Measurements from ENCODE around the gene PNPLA3.

The PNPLA3 gene

GRCh38 chr22:43921370-43921769 lies 2.2 kb upstream of the PNPLA3 start:
- DNase-seq = peak in 32 of 56 donors; percentile 3 to 89 (median 26)

DNA sequence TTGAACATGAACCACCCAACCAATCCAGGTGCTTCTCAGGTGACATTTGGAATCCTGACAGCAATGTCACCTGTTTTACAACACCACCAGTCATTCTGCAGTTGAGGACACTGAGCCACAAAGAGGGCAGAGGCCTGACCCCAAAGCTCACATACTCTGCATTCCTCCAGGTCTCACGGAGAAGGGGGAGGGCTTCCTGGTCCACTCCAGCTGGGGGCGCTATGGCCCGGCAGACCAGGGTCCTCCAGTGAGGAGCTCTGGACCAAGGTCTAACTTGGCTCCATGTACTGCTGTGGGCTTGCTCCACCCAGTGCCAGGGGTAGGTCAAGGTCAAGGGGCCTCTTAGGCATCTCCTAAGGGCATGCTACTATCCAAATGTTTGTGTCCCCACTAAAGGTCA lies 1.5 kb upstream of the PNPLA3 start:
- no peak for DNase-seq

DNA sequence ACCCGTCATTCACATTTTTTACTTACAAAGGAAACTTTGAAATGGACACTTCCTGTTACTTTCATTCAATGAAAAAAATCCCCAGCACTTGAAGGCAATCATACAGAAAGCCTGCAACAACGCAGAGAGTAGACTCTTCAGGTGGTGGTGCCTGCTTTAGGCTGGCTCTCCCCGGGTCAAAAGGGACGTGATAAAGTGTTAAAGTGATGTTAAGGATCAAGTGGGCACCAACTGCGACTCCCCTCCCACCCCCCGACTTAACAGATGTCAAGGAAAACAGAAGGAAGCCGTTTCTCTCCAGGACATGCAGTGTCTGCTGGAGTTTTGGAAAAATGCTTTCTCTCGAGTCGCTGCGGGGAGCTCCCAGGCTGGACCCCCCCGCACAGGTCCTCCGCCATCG lies 414 bp upstream of the PNPLA3 start:
- DNase-seq = no peak

DNA sequence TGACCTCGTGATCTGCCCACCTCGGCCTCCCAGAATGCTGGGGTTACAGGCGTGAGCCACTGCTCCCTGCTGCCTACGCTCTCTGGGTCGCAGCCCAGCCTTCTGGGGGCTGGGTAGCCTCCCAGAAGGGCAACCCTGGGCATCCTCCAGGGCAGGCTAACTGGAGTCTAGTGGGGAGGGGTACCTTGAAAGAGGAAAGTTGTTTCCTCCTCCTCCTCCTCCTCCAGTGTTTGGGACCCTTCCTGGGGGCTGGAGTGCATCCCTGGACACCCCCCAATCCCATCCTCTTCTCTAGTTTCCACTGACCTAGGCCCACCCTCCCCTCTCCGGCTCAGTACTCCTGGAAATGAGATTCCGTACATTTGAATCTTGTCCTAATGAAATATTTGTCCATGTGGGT lies 1.3 kb downstream of the PNPLA3 start:
- no peak for DNase-seq

DNA sequence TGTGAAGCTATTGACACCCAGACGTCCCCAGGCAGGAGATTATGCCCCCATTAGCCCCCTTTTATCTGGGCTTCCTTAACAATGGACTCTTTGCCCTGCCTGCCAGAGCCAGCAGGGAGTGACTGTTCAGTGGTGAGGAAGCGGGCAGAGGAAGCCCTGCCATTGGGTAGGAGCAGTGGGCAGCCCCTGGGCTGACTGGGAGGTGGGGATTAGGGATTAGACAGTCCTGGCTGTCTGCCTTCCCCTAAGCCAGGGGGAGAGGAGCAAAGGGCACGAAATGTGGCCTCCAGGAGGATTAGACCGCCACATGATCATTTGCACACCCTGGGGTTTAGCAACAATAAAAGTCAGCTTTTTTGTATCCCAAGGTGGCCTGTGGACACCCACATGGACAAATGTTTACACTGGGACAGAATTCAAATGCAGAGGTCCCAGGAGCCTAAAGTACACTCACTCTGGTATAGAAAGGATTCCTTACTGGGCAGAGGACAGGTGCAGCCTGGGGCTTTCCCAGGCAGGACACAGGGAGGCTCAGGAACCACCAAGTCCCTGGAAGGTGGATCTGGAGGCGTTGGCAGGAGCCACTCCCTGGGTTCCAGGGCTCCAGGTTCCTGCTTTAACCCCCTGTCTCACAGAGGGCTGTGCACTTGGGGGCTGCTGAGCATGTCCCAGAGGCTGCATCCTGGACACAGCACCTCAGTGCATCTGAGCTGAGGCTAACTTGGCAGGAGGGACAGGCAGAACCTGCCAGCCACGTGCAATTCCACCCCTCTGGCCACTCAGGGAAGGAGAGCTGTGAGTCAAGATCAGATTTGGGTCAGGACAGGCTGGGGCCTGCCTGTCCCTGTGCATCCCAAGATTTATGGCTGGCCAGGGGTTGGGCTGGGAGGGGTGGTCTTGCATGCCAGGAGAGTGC lies 2.1 kb downstream of the PNPLA3 start:
- no peak for DNase-seq

- DNase-seq = no peak
These were observed 2.7 kb downstream of the PNPLA3 start for GRCh38 chr22:43926349-43926710.

DNA sequence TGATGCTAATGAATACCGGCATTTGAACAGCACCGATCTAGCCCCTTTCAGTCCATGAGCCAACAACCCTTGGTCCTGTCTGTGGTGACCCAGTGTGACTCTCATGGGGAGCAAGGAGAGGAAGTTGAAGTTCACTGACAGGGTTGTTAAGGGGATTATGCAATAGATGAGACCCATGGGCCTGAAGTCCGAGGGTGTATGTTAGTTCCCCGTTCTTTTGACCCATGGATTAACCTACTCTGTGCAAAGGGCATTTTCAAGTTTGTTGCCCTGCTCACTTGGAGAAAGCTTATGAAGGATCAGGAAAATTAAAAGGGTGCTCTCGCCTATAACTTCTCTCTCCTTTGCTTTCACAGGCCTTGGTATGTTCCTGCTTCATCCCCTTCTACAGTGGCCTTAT lies 4.9 kb downstream of the PNPLA3 start:
- no peak for DNase-seq

DNA sequence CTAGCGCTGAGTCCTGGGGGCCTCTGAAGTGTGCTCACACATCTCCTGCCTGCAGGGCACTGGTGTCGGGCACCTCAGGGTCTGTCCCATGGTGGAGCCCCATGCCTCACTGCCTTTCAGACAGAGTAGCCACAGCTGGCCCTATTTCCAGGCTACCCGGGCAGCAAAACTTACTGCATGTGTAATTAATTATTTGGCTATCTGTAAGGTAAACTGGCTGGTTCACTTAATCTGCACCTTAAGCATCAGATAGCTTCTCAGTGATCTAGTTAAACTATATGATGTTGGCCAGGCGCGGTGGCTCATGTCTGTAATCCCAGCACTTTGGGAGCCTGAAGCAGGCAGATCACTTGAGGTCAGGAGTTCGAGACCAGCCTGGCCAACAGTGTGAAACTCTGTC lies 5.3 kb downstream of the PNPLA3 start:
- no peak for DNase-seq

- no peak for DNase-seq
These were observed 8.2 kb downstream of the PNPLA3 start for GRCh38 chr22:43931771-43932170.

DNA sequence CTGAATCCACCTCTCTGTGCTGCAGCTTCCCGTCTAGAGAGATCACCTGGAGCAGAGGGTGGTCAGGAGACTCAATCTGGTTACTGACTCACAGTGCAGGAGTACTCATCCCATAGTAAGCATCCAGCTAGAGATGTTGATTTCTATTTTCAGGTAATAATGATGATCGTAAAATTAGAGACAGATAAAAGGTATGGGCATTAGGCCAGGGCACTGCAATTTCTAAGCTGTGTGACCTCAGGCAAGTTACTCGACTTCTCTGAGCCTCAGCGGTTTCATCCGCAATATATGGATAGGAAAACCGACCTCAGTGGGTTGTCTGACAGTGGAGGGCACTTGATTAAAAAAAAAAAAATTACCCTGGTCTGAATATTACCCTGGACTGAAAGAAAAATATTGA lies 17.8 kb downstream of the PNPLA3 start:
- no peak for DNase-seq

GRCh38 chr22:43944670-43945430 lies 21.2 kb downstream of the PNPLA3 start:
- no peak for DNase-seq

DNA sequence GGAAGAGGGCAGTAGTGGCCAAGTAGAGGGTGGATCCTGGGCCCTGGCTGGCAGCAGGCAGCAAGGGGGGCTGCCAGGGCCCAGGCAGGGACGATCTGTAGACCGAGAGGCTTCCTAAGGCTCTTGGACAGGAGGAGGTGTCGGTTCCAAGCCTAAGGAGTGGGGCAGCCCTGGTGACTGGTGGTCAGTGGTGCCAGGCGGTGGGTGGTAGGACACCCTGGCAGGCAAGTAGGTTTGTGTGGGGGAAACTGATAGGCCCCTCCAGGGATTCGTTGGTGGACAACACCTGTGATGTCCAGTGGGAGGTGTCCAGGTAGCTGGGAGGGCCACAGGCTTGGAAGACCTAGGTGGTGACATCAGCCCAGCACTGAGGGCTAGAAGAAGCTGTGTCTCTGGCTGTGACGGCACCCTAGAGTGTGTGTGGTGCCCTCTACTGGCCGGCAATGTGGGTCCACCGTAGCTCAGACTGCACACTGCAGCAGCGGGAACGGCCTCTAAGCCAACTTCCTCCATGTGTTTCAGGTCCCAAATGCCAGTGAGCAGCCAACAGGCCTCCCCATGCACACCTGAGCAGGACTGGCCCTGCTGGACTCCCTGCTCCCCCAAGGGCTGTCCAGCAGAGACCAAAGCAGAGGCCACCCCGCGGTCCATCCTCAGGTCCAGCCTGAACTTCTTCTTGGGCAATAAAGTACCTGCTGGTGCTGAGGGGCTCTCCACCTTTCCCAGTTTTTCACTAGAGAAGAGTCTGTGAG lies 22.2 kb downstream of the PNPLA3 start:
- peak in 35 of 56 donors; percentile 3 to 66 (median 22) for DNase-seq

DNA sequence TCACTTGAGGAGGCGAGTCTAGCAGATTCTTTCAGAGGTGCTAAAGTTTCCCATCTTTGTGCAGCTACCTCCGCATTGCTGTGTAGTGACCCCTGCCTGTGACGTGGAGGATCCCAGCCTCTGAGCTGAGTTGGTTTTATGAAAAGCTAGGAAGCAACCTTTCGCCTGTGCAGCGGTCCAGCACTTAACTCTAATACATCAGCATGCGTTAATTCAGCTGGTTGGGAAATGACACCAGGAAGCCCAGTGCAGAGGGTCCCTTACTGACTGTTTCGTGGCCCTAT lies 22.7 kb downstream of the PNPLA3 start:
- DNase-seq = peak in 3 of 56 donors; percentile 3 to 28 (median 4)

- DNase-seq = no peak
These were observed 25.3 kb downstream of the PNPLA3 start for GRCh38 chr22:43948836-43949406.

- DNase-seq = no peak
These were observed 27.8 kb downstream of the PNPLA3 start for GRCh38 chr22:43951391-43951790.

DNA sequence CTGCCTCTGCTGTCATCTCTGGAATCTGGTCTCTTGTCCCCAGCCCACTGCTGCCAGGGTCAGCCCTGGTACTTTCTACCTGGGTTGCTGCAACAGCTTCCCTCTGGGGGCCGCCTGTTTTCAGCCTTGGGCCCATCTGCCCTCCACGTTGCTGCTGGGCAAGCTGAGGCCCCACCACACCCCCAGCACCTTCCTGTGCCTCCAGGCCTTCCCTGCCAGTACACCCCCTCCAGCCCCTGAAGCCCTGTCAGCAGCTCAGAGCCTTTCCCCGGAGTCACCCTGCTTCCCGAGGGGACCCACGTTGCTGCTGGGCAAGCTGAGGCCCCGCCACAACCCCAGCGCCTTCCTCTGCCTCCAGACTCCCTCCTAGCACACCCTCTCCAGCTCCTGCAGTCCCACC lies 28.4 kb downstream of the PNPLA3 start:
- DNase-seq = no peak

DNA sequence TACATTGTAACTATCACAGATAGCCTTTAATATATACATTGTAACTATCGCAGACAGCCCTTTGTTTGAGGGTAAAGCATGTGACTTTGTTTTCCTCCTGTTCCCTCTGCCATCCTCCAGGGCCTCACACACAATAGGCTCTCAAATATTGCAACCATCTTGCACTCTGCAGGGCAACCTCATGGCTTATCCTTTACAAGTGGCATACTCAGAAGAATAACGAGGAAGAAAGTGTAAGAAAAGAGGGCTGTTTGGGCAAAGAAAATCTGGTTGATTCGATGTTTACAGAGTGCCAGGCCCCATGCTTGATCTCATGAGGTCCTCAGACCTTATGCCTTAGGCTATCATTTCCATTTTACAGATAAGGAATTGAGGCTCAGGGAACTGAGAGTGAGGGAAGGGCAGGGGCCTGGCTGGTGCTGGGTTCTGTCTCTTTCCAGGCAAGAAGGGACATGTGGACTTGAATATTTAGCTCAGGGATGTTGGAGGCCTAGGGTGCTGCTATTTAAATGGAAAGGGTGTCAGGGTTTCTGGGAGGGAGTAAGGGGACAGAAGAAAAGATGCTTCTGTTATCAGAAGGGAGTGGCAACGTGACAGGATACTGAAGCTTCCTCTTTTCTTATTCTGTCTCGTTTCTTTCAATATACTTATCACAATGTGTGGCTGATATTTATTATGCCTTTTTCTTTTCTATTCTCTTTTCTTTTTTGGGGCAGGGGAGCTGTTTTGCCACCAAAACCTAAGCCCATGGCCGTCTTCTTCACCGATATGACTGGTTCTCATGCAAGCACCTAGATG lies 30.6 kb downstream of the PNPLA3 start:
- no peak for DNase-seq

DNA sequence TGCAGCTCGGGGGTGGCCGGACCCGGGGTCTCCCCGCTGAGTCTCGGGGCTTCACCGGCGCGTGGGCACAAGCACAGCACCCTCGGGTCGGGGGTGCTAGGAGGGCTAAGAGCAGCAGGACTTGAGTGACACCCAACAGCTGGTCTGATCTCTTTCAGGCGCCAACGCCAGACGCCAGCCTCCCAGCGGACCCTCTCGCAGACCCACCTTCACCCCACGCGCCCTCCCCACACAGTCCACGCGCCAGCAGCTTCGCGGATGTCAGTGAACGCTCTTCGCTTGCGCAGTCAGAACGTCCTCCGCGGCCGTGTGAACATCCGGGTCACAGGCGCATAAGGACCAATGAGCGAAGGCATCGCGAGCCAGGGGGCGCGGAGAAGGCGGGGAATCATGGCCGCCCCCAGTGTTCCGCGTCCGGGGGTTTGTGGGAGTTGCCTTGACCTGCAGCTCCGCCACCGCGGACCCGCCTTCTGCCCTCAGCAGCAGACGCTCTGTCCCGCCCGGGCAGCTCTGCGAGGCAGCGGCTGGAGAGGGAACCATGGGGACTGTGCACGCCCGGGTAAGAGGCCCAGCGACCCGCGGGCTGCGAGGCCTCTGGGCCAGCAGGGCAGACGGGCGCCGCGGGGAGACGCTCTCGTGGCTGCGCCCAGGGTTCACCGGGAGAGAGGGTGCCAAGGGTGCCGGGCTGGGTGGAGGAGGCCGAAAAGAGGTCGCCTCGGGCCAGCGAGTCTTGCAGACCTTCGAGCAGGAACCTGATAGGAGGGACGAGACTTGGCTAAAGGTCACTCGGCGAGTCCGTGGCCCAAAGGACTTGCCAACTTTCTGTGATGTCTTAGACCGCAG lies 31.7 kb downstream of the PNPLA3 start, which contains the start of gene SAMM50:
SAMM50 (plus strand) TSS at position 403 of the 843 bp plus-strand sequence; CDS start at position 539, 136 bp downstream.
- peak in 55 of 56 donors; percentile 71 to 96 (median 90) for DNase-seq

GRCh38 chr22:43955883-43956782 lies 32.5 kb downstream of the PNPLA3 start:
- DNase-seq = no peak

Data from nucleus accumbens (tissue), 56 donors.